ENCODE results near the gene RBMS3. TPM values are rescaled to one million over a fixed set of nuclear protein-coding genes. Genes with fewer than 3 reads are reported as not detected.

Gene RBMS3
- total RNA-seq, 1 experiment from 2014 or later = 0.42 TPM

DNA sequence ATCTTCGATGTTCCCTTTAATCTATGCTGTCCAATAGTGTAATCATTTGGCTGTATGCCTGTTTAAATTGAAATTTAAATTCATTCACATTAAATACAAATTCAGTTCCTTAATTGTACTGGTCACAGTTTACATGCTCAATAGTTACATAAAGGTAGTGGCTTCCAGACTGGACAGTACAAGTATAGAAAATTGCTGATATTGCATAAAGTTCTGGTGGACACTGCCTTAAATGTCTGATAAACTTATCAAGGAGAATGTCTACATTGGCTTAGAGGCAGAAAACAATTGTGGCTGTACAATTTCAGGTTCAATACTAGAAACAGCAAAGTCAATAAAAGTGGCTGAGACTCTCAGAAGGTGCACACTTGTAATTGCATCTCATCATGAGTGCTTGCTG lies 365.2 kb downstream of the RBMS3 start:
- Histone ChIP-seq H3K9ac (ENCODE audit: low read length) (no peak overlapping the region), H3K27me3 (ENCODE audit: insufficient read depth, low read length) (peaks cover 20% of the 10 kb centered on the region), H3K9me3 (ENCODE audit: control insufficient read depth in 1 of 2, insufficient read depth in 1 of 2, low read depth in 1 of 2, low read length in 2 of 2) (no peaks in the 10 kb centered on the region), H3K4me1 (ENCODE audit: control insufficient read depth in 1 of 2, insufficient read depth in 2 of 2, low read length in 2 of 2) (no peaks in the 10 kb centered on the region), H3K27ac (ENCODE audit: low read depth, low read length) (no peak overlapping the region), H3K9me2 (ENCODE audit: insufficient read depth) (no peaks in the 10 kb centered on the region), H2AFZ (ENCODE audit: low read depth, low read length, poor library complexity, severe bottlenecking) (no peak overlapping the region), H4K20me1 (ENCODE audit: insufficient read depth) (no peaks in the 10 kb centered on the region; the same call in 1 of the 2 replicates), H3K36me3 (ENCODE audit: control insufficient read depth in 1 of 2, insufficient read depth in 2 of 2, low read length in 2 of 2) (no peaks in the 10 kb centered on the region), H3K79me2 (ENCODE audit: insufficient read depth, low read length) (no peaks in the 10 kb centered on the region), H3K4me2 (ENCODE audit: low read length) (no peak overlapping the region), H3K4me3 (replicated peaks in 1 of 2; ENCODE audit: low read depth in 1 of 2, low read length in 2 of 2) (no peak overlapping the region)
- TF ChIP-seq EZH2phosphoT487 (IDR thresholded peaks at IDR 0.05; ENCODE audit: borderline replicate concordance) = no peak
- TF ChIP-seq MAX (IDR thresholded peaks at IDR 0.05) = no peak
- no peak for TF ChIP-seq FOSL1 (IDR thresholded peaks at IDR 0.05; ENCODE audit: low read depth)
- TF ChIP-seq TCF7L2 (IDR thresholded peaks at IDR 0.05; ENCODE audit: borderline replicate concordance, extremely low read depth, insufficient read depth, insufficient read length) = no peak
- no peak for TF ChIP-seq EZH2 (IDR thresholded peaks at IDR 0.05)
- TF ChIP-seq RAD21 (IDR thresholded peaks at IDR 0.05; ENCODE audit: low read depth) = no peak
- no peak for TF ChIP-seq SRF (IDR thresholded peaks at IDR 0.05; ENCODE audit: low read depth)
- ChIA-PET CTCF (no interaction called here), RAD21 (ENCODE audit: low non-redundant PET in 1 of 2, low total read pairs in 2 of 2, uncharacterized antibody in 2 of 2, unreplicated experiment in 2 of 2) (no interaction called here), POLR2A (no interaction called here)
- no TSS peak for BruUV-seq (replicated peaks)
- intact Hi-C loops (cut with micrococcal nuclease) = no loop called here
- DNase-seq (ENCODE audit: low read depth, low spot score) = no peak
- ATAC-seq = no peak

- no peak for ATAC-seq
- Histone ChIP-seq H3K27me3 (ENCODE audit: insufficient read depth, low read length) (peaks cover 19% of the 10 kb centered on the region), H3K9ac (ENCODE audit: low read length) (no peak overlapping the region), H3K9me2 (ENCODE audit: insufficient read depth) (no peaks in the 10 kb centered on the region), H3K9me3 (ENCODE audit: control insufficient read depth in 1 of 2, insufficient read depth in 1 of 2, low read depth in 1 of 2, low read length in 2 of 2) (no peaks in the 10 kb centered on the region), H3K4me1 (ENCODE audit: control insufficient read depth in 1 of 2, insufficient read depth in 2 of 2, low read length in 2 of 2) (no peaks in the 10 kb centered on the region), H3K79me2 (ENCODE audit: insufficient read depth, low read length) (no peaks in the 10 kb centered on the region), H3K27ac (ENCODE audit: low read depth, low read length) (no peak overlapping the region), H4K20me1 (ENCODE audit: insufficient read depth) (no peaks in the 10 kb centered on the region), H3K4me2 (ENCODE audit: low read length) (no peak overlapping the region), H3K36me3 (ENCODE audit: control insufficient read depth in 1 of 2, insufficient read depth in 2 of 2, low read length in 2 of 2) (no peaks in the 10 kb centered on the region), H3K4me3 (replicated peaks in 1 of 2; ENCODE audit: low read depth in 1 of 2, low read length in 2 of 2) (no peak overlapping the region), H2AFZ (ENCODE audit: low read depth, low read length, poor library complexity, severe bottlenecking) (no peak overlapping the region)
- intact Hi-C loops (cut with micrococcal nuclease) = no loop called here
- RAD21 ChIA-PET (ENCODE audit: low non-redundant PET in 1 of 2, low total read pairs in 2 of 2, uncharacterized antibody in 2 of 2, unreplicated experiment in 2 of 2) = no interaction called here
- CTCF ChIA-PET = no interaction called here
- no peak for DNase-seq (ENCODE audit: low read depth, low spot score)
- POLR2A ChIA-PET = no interaction called here
- BruUV-seq (replicated peaks) = no TSS peak
- TF ChIP-seq REST (IDR thresholded peaks at IDR 0.05; ENCODE audit: low read depth) (no peak), JUND (IDR thresholded peaks at IDR 0.05) (no peak), SIN3A (IDR thresholded peaks at IDR 0.05; ENCODE audit: low read depth) (no peak), ELF1 (IDR thresholded peaks at IDR 0.05; ENCODE audit: borderline replicate concordance, low read depth) (no peak), RAD21 (IDR thresholded peaks at IDR 0.05; ENCODE audit: low read depth) (no peak), ZFX (IDR thresholded peaks at IDR 0.05) (no peak), CTCF (IDR thresholded peaks at IDR 0.05 in 2 of 3, conservative IDR thresholded peaks at IDR 0.05 in 1 of 3; ENCODE audit: borderline replicate concordance in 1 of 3, insufficient read depth in 1 of 3, low read depth in 2 of 3, low read length in 2 of 3) (no peak), CEBPB (IDR thresholded peaks at IDR 0.05; ENCODE audit: low read depth) (no peak), POLR2A (IDR thresholded peaks at IDR 0.05; ENCODE audit: borderline replicate concordance, extremely low read depth, insufficient read depth, insufficient read length) (no peak), TCF7L2 (IDR thresholded peaks at IDR 0.05; ENCODE audit: borderline replicate concordance, extremely low read depth, insufficient read depth, insufficient read length) (no peak), YY1 (IDR thresholded peaks at IDR 0.05; ENCODE audit: extremely low read depth, insufficient replicate concordance, low read depth, low read length) (no peak), FOSL1 (IDR thresholded peaks at IDR 0.05; ENCODE audit: low read depth) (no peak)
These were observed 369.1 kb downstream of the RBMS3 start for GRCh38 chr3:29649815-29650547.

All from HCT116 (cell line).